ENCODE data around the gene SLC38A2. TPM values are rescaled to one million over a fixed set of nuclear protein-coding genes. Genes with fewer than 3 reads are reported as not detected.
"Not testable (repeated sequence)": the region's sequence is repeated elsewhere in the genome, so short reads cannot be mapped to it uniquely, and the experiment has no call there.

Gene SLC38A2
- total and polyA plus RNA-seq, 4 donors: 75.0 to 258 (median 128) TPM

GRCh38 chr12:46400406-46400805 lies 27.8 kb upstream of the SLC38A2 start:
- ATAC-seq (ENCODE audit: insufficient read depth, low FRiP score) (no peak), DNase-seq (no peak)
- Histone ChIP-seq H3K36me3 (ENCODE audit: control insufficient read depth in 4 of 4, insufficient read depth in 4 of 4, low read length in 4 of 4) (no peaks in the 10 kb centered on the region), H3K27me3 (ENCODE audit: control insufficient read depth in 3 of 3, insufficient read depth in 3 of 3, low read length in 2 of 3) (no peaks in the 10 kb centered on the region), H3K4me3 (no peak overlapping the region), H3K9me3 (ENCODE audit: control insufficient read depth in 4 of 4, insufficient read depth in 3 of 4, low read length in 3 of 4) (no peaks in the 10 kb centered on the region), H3K9ac (ENCODE audit: insufficient read depth in 1 of 2, low read length in 2 of 2) (no peak overlapping the region), H3K4me1 (ENCODE audit: control insufficient read depth in 5 of 5, insufficient read depth in 5 of 5, low read length in 5 of 5) (peaks cover 0 to 32% (median 3%) of the 10 kb centered on the region in 5 donors), H3K27ac (ENCODE audit: low read depth in 1 of 2, low read length in 1 of 2) (no peak overlapping the region)
- WGBS, 2 donors: 87 to 93% methylated on average over 2 of the region's 2 CpGs
- no peak for TF ChIP-seq CTCF (IDR thresholded peaks at IDR 0.05; ENCODE audit: control extremely low read depth, extremely low read depth)

- not testable (repeated sequence) for H3K9ac ChIP-seq (ENCODE audit: insufficient read depth in 1 of 2, low read length in 2 of 2); DNase-seq; H3K4me3 ChIP-seq; ATAC-seq (ENCODE audit: insufficient read depth, low FRiP score); H3K9me3 ChIP-seq (ENCODE audit: control insufficient read depth in 4 of 4, insufficient read depth in 3 of 4, low read length in 3 of 4); H3K36me3 ChIP-seq (ENCODE audit: control insufficient read depth in 4 of 4, insufficient read depth in 4 of 4, low read length in 4 of 4); H3K27ac ChIP-seq (ENCODE audit: low read depth in 1 of 2, low read length in 1 of 2); H3K27me3 ChIP-seq (ENCODE audit: control insufficient read depth in 3 of 3, insufficient read depth in 3 of 3, low read length in 2 of 3)
- peaks cover 0 to 35% (median 3%) of the 10 kb centered on the region in 5 donors for H3K4me1 ChIP-seq (ENCODE audit: control insufficient read depth in 5 of 5, insufficient read depth in 5 of 5, low read length in 5 of 5)
- WGBS, 2 donors: 92 to 95% methylated on average over 6 of the region's 6 CpGs
Measured at GRCh38 chr12:46399461-46400248, 27.1 kb upstream of the SLC38A2 start.

GRCh38 chr12:46396826-46397225 lies 24.3 kb upstream of the SLC38A2 start:
- WGBS, 2 donors: 98% methylated on average over 5 of the region's 5 CpGs
- no peaks in the 10 kb centered on the region for H3K27me3 ChIP-seq (ENCODE audit: control insufficient read depth in 3 of 3, insufficient read depth in 3 of 3, low read length in 2 of 3)
- TF ChIP-seq CTCF (IDR thresholded peaks at IDR 0.05; ENCODE audit: control extremely low read depth, extremely low read depth): no peak
- DNase-seq: no peak
- H3K27ac ChIP-seq (ENCODE audit: low read depth in 1 of 2, low read length in 1 of 2): no peak overlapping the region
- H3K9me3 ChIP-seq (ENCODE audit: control insufficient read depth in 4 of 4, insufficient read depth in 3 of 4, low read length in 3 of 4): no peaks in the 10 kb centered on the region
- no peaks in the 10 kb centered on the region for H3K36me3 ChIP-seq (ENCODE audit: control insufficient read depth in 4 of 4, insufficient read depth in 4 of 4, low read length in 4 of 4)
- no peak for ATAC-seq (ENCODE audit: insufficient read depth, low FRiP score)
- no peak overlapping the region for H3K4me3 ChIP-seq
- H3K9ac ChIP-seq (ENCODE audit: insufficient read depth in 1 of 2, low read length in 2 of 2): no peak overlapping the region
- H3K4me1 ChIP-seq (ENCODE audit: control insufficient read depth in 5 of 5, insufficient read depth in 5 of 5, low read length in 5 of 5): peaks cover 0 to 17% (median 3%) of the 10 kb centered on the region in 5 donors

GRCh38 chr12:46395388-46395787 lies 22.8 kb upstream of the SLC38A2 start:
- no peak overlapping the region for H3K27ac ChIP-seq (ENCODE audit: low read depth in 1 of 2, low read length in 1 of 2)
- no peak overlapping the region for H3K9ac ChIP-seq (ENCODE audit: insufficient read depth in 1 of 2, low read length in 2 of 2)
- H3K9me3 ChIP-seq (ENCODE audit: control insufficient read depth in 4 of 4, insufficient read depth in 3 of 4, low read length in 3 of 4): peaks cover 0 to 2% (median 0%) of the 10 kb centered on the region in 4 donors
- DNase-seq (peak in 2 of 3 donors; percentile 46 to 48), ATAC-seq (ENCODE audit: insufficient read depth, low FRiP score) (no peak)
- no peak overlapping the region for H3K4me3 ChIP-seq
- H3K4me1 ChIP-seq (ENCODE audit: control insufficient read depth in 5 of 5, insufficient read depth in 5 of 5, low read length in 5 of 5): peaks cover 0 to 24% (median 3%) of the 10 kb centered on the region in 5 donors
- no peaks in the 10 kb centered on the region for H3K27me3 ChIP-seq (ENCODE audit: control insufficient read depth in 3 of 3, insufficient read depth in 3 of 3, low read length in 2 of 3)
- H3K36me3 ChIP-seq (ENCODE audit: control insufficient read depth in 4 of 4, insufficient read depth in 4 of 4, low read length in 4 of 4): no peaks in the 10 kb centered on the region
- WGBS, 2 donors: 81 to 92% methylated on average over 4 of the region's 4 CpGs
- TF ChIP-seq CTCF (IDR thresholded peaks at IDR 0.05; ENCODE audit: control extremely low read depth, extremely low read depth): no peak

Data from lung (tissue), 12 donors.